ENCODE results near the gene TMEM183A.

Gene TMEM183A

GRCh38 chr1:203006948-203007871 lies at the start of gene TMEM183A:
Gene TMEM183A (plus strand): TSS chr1:203007374. CDS start chr1:203007466, 92 bp downstream.
- no peak for TF ChIP-seq CTCF (IDR thresholded peaks at IDR 0.05; ENCODE audit: borderline replicate concordance, insufficient read depth, low read depth, low read length)
- H3K4me3 ChIP-seq (ENCODE audit: low read depth, low read length) = peak within 1 kb of the TSS; percentile 92

- peak within 1 kb of the TSS; percentile 96 for H3K4me3 ChIP-seq (ENCODE audit: low read depth, low read length)
- TF ChIP-seq CTCF (IDR thresholded peaks at IDR 0.05; ENCODE audit: borderline replicate concordance, insufficient read depth, low read depth, low read length) = no peak
Observed at GRCh38 chr1:202957733-202958543, 49.2 kb upstream of the TMEM183A start, which contains the start of gene ADIPOR1. Gene ADIPOR1 (minus strand): TSS chr1:202958312. CDS start chr1:202951070, 7,242 bp downstream.

GRCh38 chr1:202958544-202959275 lies 48.5 kb upstream of the TMEM183A start:
- no peak for TF ChIP-seq CTCF (IDR thresholded peaks at IDR 0.05; ENCODE audit: borderline replicate concordance, insufficient read depth, low read depth, low read length)
- H3K4me3 ChIP-seq (ENCODE audit: low read depth, low read length) = peak overlapping the region; percentile 63

GRCh38 chr1:202959276-202959620 lies 47.9 kb upstream of the TMEM183A start:
- no peak overlapping the region for H3K4me3 ChIP-seq (ENCODE audit: low read depth, low read length)
- TF ChIP-seq CTCF (IDR thresholded peaks at IDR 0.05; ENCODE audit: borderline replicate concordance, insufficient read depth, low read depth, low read length) = no peak

- TF ChIP-seq CTCF (IDR thresholded peaks at IDR 0.05; ENCODE audit: borderline replicate concordance, insufficient read depth, low read depth, low read length) = no peak
- H3K4me3 ChIP-seq (ENCODE audit: low read depth, low read length) = no peak overlapping the region
Observed at GRCh38 chr1:202961220-202961880, 45.8 kb upstream of the TMEM183A start.

- TF ChIP-seq CTCF (IDR thresholded peaks at IDR 0.05; ENCODE audit: borderline replicate concordance, insufficient read depth, low read depth, low read length) = no peak
- no peak overlapping the region for H3K4me3 ChIP-seq (ENCODE audit: low read depth, low read length)
Observed at GRCh38 chr1:202964791-202965410, 42.3 kb upstream of the TMEM183A start.

Measured in GM12875 (cell line).